ENCODE data around the gene TMEM258.
A peak's percentile ranks its signal among the peaks of the same experiment; 100 is the strongest.

Gene TMEM258

GRCh38 chr11:61827571-61828378 is 35.4 kb upstream of the TMEM258 start, which contains the start of gene FADS2:
TSS of gene FADS2 (plus strand) at chr11:61828300. CDS start at chr11:61828391, 91 bp downstream.
- H3K4me3 ChIP-seq (ENCODE audit: low read depth, low read length) = peak within 1 kb of the TSS; percentile 94
- peak; percentile 92 for DNase-seq (ENCODE audit: low read depth)

DNA sequence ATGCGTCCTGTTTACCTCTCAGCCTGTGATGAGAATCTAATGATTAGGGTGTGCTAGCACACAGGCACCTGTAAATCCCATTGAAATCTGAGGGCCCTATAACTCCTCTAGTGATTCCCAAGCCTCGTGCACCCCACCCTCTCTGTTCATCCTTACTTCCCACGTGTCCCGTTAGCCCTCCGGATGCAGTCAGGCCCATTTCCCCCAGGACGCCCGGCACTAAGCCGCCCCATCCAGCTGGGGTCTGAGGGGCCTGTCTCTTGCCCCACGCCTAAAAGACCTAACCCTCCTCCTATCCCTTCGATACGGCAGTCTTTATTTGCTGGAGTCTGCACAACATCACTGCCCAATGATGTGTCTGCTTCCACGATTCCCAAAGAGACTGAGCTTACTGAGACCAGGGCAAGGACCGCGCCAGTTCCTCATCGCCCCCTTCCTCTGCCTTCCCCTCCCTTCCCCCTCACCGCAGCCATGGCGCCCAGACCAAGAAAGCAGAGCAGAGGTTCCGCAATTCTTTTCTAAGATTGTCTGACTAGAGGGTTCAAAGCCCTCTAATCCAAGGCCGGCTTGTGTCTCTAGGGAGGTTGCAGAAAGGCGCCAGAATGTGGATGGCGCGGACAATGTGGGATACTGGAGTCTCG is 34.7 kb upstream of the TMEM258 start:
- DNase-seq (ENCODE audit: low read depth) = no peak
- H3K4me3 ChIP-seq (ENCODE audit: low read depth, low read length) = peak overlapping the region; percentile 94

DNA sequence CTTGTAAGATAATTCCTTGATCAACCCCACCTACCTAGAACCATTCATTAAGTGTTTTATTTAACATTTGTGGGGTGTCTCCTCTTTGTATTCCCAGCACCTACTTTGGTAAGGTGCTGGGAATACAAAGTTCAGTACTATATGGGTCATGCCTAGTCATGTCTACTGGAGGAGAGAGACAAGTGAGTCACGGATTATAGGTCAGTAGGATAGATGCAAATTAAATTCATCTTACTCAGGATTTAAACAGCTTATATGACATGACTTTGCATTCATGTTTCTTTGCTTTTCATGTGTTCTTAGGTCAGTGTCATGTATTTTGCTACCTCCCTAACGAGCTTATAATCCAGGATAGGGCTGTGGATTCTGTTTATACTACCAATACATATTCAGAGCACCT is 27.8 kb upstream of the TMEM258 start:
- no peak for DNase-seq (ENCODE audit: low read depth)
- H3K4me3 ChIP-seq (ENCODE audit: low read depth, low read length) = no peak overlapping the region

- H3K4me3 ChIP-seq (ENCODE audit: low read depth, low read length) = peak overlapping the region; percentile 74
These were observed 25.2 kb upstream of the TMEM258 start for GRCh38 chr11:61817471-61818202.

DNA sequence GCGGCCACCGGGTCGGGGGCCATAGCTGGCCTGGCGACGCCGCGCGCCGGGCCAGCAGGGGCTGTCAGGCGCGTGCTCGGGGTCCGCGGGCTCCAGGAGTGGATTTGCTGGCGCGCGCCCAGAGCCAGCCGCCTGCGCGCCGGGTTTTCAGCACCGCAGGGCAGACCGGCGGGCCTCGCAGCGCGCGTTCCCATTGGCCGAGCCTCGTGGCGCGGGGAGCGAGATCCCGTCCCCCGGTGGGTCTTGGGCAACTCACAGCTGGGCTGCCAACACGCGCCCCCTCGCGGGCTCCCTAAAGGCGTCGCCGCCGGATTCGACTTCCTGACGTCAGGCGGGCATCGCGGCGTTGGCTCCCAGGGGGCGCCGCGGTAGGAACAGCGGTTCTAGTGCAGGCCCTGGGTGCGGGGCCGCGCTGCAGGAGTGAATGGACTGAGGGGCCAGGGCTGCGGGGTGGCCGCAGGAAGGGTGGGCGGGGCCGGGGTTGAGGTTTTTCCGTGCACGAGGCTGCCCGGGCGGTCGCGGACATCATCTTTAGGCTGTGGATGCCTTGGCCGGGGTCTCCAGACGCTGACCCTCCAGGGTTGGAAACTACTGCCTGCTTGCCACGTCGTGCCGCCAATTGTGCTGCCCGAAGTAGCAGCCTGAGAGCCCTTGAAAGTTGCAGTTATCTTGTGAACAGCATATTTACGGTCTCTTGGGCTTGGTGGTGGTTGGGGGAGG is 24.5 kb upstream of the TMEM258 start, which contains the start of gene FADS1:
TSS of gene FADS1 (minus strand) at position 268 of the 720 bp plus-strand sequence. CDS start at position 194, 74 bp downstream.
- DNase-seq (ENCODE audit: low read depth) = peak; percentile 90
- H3K4me3 ChIP-seq (ENCODE audit: low read depth, low read length) = peak within 1 kb of the TSS; percentile 74

More at GRCh38 chr11:61817471-61818202, 25.2 kb upstream of the TMEM258 start:
- no peak for DNase-seq (ENCODE audit: low read depth)

GRCh38 chr11:61815790-61816735 is 23.7 kb upstream of the TMEM258 start:
- no peak for DNase-seq (ENCODE audit: low read depth)
- H3K4me3 ChIP-seq (ENCODE audit: low read depth, low read length) = peak overlapping the region; percentile 74

DNA sequence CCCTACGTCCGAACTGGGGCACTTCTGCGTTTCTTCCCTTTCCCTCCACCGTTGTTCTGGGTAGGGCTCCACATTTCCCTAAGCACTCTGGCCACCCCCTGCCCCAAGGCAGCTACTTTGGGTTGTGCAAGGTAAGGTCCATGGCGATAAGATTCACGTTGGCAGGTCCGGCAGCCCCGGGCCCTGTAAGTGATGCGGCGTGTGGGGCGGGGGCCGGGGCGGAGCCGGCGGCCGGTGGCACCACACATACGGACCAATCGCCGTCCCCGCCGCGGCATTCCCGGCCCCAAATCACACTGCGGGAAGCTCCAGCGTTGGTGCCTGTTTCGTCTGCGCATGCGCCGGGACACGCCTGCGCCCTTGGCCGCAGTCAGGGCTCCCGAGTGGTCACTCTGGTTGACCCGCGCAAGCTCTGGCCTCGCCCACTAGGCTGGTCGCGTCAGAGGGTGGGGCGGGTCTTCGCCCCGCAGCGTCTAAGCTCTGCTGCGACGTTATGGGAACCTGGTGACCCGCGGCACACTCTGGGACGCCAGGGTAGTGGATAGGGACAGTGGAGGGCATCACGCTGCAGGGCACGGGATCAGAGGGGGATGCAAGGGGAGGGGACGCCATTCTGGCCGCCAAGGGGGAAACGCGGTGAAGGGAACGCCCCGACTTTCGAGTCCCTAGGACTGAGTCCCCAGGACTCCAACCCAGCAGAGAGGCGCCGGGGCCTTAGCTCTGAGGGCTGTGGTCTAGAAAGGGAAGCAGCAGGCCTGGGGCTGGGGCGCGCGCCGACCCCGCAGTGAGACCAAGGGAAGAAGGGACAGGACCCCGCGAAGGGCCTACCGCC is 22.8 kb upstream of the TMEM258 start:
- peak overlapping the region; percentile 74 for H3K4me3 ChIP-seq (ENCODE audit: low read depth, low read length)
- DNase-seq (ENCODE audit: low read depth) = peak; percentile 91

- no peak for DNase-seq (ENCODE audit: low read depth)
- peak overlapping the region; percentile 74 for H3K4me3 ChIP-seq (ENCODE audit: low read depth, low read length)
These were observed 22.0 kb upstream of the TMEM258 start for GRCh38 chr11:61814247-61814957.

DNA sequence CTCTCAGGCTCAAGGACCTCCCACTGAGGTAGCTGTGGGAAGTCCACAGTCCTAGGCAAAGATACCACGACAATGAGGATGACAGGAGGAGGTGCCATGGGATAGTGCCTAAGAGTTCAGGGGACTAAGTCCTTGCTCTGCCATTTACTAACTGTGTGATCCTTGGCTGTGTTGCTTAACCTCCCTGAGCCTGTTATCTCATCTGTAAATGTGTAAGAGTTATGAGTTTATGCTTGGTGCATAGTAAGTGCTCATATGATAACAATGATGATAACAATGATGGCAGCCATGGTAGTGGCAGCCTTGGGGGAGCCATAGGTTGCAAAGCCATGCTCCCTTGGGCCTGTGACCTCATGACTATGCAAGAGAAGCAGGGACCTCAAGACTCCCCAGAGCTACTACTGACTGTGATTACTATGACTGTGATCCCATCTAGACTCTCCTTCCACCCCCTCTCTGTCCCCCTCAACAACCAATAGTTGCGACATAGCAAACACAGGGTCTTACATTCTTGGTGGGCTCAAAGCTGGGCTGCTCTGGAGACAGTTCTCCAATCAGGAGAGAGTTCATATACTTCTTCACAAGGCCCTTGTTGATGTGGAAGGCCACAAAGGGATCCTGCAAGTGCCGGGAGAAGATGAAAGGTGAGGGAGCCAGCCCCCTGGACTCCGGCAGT is 20.5 kb upstream of the TMEM258 start:
- no peak for DNase-seq (ENCODE audit: low read depth)
- no peak overlapping the region for H3K4me3 ChIP-seq (ENCODE audit: low read depth, low read length)

DNA sequence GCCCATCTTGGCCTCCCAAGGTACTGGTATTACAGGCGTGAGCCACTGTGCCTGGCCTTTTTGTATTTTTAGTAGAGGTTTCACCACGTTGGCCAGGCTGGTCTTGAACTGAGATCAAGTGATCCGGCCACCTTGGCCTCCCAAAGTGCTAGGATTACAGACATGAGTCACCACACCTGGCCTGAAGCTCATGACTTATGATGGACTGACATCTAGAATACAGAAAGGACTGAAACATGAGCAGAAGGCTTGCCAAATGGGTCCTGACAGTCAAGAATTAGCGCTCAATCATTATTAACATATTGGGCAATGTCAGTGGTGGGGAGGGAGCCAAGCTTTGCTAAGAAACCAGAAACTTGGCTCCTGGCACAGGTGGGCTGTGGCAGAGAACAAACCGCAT is 19.4 kb upstream of the TMEM258 start:
- no peak for DNase-seq (ENCODE audit: low read depth)
- H3K4me3 ChIP-seq (ENCODE audit: low read depth, low read length) = no peak overlapping the region

- DNase-seq (ENCODE audit: low read depth) = no peak
- no peak overlapping the region for H3K4me3 ChIP-seq (ENCODE audit: low read depth, low read length)
These were observed 18.3 kb upstream of the TMEM258 start for GRCh38 chr11:61810671-61811175.

DNA sequence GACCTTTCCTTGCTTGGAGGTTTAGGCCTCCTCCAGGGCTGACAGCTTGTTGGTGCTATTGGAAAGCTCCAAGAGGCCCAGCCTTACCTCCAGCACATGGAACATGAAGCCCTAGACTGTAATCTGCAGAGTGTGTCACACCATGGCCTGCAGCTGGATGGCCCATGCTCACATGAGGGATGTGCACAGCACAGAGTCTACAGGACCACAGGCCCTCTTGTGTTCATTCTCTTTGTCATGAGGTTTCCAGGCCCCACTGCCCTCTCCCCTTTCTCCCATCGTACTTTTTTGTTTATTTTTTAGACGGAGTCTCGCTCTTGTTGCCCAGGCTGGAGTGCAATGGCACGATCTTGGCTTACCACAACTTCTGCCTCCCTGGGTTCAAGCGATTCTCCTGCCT is 14.4 kb upstream of the TMEM258 start:
- no peak overlapping the region for H3K4me3 ChIP-seq (ENCODE audit: low read depth, low read length)
- no peak for DNase-seq (ENCODE audit: low read depth)

- no peak overlapping the region for H3K4me3 ChIP-seq (ENCODE audit: low read depth, low read length)
- no peak for DNase-seq (ENCODE audit: low read depth)
These were observed 12.7 kb upstream of the TMEM258 start for GRCh38 chr11:61805146-61805545.

- H3K4me3 ChIP-seq (ENCODE audit: low read depth, low read length) = no peak overlapping the region
- no peak for DNase-seq (ENCODE audit: low read depth)
These were observed 11.7 kb upstream of the TMEM258 start for GRCh38 chr11:61803889-61804647.

- no peak overlapping the region for H3K4me3 ChIP-seq (ENCODE audit: low read depth, low read length)
- DNase-seq (ENCODE audit: low read depth) = no peak
These were observed 10.2 kb upstream of the TMEM258 start for GRCh38 chr11:61802605-61803004.
